Kidney (tissue), 14 donors: ENCODE measurements around the gene ATP8A2. TPM values are rescaled to one million over a fixed set of nuclear protein-coding genes. Genes with fewer than 3 reads are reported as not detected.

Source experiments
- DNase-seq, 5 donors: peaks; one replicate each; pipeline ENCODE4 v3.0.0-alpha.2; 2013 to 2020
- FAIRE-seq: peaks from 2 replicates; lab custom pipeline; 2012; peaks lifted over from hg19 to GRCh38; lab: Jason Lieb, UNC
- H3K27ac ChIP-seq, 2 donors: one replicate each; pipeline ENCODE4 v1.7.0; 2013; ENCODE audit warnings: low read depth in 2 of 2, low read length in 2 of 2, inconsistent platforms in 1 of 2
- H3K27me3 ChIP-seq: one replicate; pipeline ENCODE4 v1.7.1; 2013; ENCODE audit warnings: low read length, inconsistent platforms; ENCODE audit not compliant: control insufficient read depth, insufficient read depth
- H3K36me3 ChIP-seq, 3 donors: one replicate each; pipeline versions ENCODE4 v1.7.0 to v1.7.1; 2013; ENCODE audit warnings: low read length in 3 of 3, control low read depth in 1 of 3, inconsistent platforms in 1 of 3; ENCODE audit not compliant: insufficient read depth in 3 of 3, control insufficient read depth in 2 of 3
- H3K4me1 ChIP-seq, 3 donors: one replicate each; pipeline versions ENCODE4 v1.7.0 to v1.7.1; 2013; ENCODE audit warnings: low read length in 3 of 3, inconsistent platforms in 1 of 3, low read depth in 1 of 3; ENCODE audit not compliant: control insufficient read depth in 2 of 3, insufficient read depth in 2 of 3
- H3K4me3 ChIP-seq, 3 donors: one replicate each; pipeline versions ENCODE4 v1.7.0 to v1.8.1; 2013; ENCODE audit warnings: low read length in 3 of 3, control low read depth in 1 of 3, inconsistent platforms in 1 of 3
- H3K9ac ChIP-seq, 3 donors: one replicate each; pipeline versions ENCODE4 v1.7.0 to v1.7.1; 2013; ENCODE audit warnings: low read length in 3 of 3, control low read depth in 1 of 3, inconsistent platforms in 1 of 3
- H3K9me3 ChIP-seq, 3 donors: one replicate each; pipeline versions ENCODE4 v1.7.0 to v1.7.1; 2013; ENCODE audit warnings: low read length in 3 of 3, control low read depth in 1 of 3, inconsistent platforms in 1 of 3; ENCODE audit not compliant: control insufficient read depth in 2 of 3, insufficient read depth in 1 of 3
- CTCF ChIP-seq: IDR thresholded peaks from 3 replicates; pipeline ENCODE4 v1.5.1; 2012; ENCODE audit warnings: mild to moderate bottlenecking, moderate library complexity, borderline replicate concordance; ENCODE audit not compliant: insufficient read depth; ENCODE audit errors: extremely low read depth
- intact Hi-C: fragments of 100-400 bp; cut with DNase I; formaldehyde crosslinking; loops from one replicate; pipeline ENCODE4 v1.11.1; 2022
- polyA plus RNA-seq: library from polyadenylated mRNA; stranded (reverse); fragments of 350-450 nt; fragmentation: Illumina TruSeq; extraction: RNeasy Lipid Tissue Mini Kit (QIAGEN cat#74804); gene quantifications from one replicate; pipeline ENCODE4 v1.2.3, GENCODE V29; 2014; ENCODE audit warnings: low read depth, low replicate concordance; ENCODE audit not compliant: insufficient read depth
- total RNA-seq: library from RNA; stranded (reverse); fragmentation: NEBNext Ultra II Directional; extraction: Animal tissue kit (Norgen Biotek cat#: 25700); gene quantifications from one replicate; pipeline ENCODE4 v1.2.1, GENCODE V29; 2021
- donor health status: control.
- donor health status: control.
- donor health status: control.
- donor health status: control.
- donor health status: control.
- donor health status: DM: yes; HTN: yes; CAD: no.
- donor health status: Normal renal cell carcinoma (clear cell type).

The ATP8A2 gene
- total and polyA plus RNA-seq, 2 donors from 2014 or later = 0.50 to 0.73 TPM

DNA sequence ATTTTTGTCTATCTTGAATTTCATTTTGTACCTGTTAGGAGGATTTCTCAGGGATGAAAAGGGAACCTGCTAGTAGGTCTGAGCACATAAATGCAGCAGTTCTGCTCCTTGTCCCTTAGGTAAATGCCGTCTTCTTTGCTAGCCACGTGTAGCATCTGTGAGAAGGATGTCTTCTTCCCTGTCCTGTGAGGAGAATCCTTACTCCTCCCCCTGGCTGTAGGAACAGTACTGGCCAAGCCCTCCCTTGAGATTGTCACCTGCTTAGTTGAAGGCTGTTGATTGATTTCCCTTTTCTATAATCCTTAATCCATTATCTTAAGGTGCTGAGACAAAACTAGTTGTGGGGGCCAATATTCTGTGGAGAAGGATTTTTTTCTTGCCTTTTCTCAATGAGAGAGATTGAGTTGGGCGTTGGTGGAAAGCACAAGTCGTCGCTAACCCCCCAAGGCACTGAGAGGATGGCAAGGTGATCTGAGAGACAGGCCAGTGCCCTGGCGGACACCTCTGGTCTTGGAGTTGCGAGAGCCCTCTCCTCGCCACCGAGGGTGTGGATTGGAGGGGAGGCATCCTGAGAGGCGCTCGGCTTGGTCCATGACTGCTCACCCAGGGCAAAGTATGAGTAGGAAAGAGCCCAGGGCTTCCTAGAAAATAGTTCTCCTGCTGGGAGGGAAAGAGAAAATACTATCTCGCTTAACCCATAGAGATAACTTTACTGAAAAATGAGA lies 216.7 kb downstream of the ATP8A2 start:
- no peak overlapping the region for H3K4me3 ChIP-seq
- no peaks in the 10 kb centered on the region for H3K9me3 ChIP-seq
- intact Hi-C loops = no loop called here
- H3K27ac ChIP-seq = no peak overlapping the region
- no peak for DNase-seq
- no peak for TF ChIP-seq CTCF
- FAIRE-seq = no peak
- no peaks in the 10 kb centered on the region for H3K4me1 ChIP-seq
- H3K9ac ChIP-seq = no peak overlapping the region
- no peaks in the 10 kb centered on the region for H3K36me3 ChIP-seq
- H3K27me3 ChIP-seq = no peaks in the 10 kb centered on the region

DNA sequence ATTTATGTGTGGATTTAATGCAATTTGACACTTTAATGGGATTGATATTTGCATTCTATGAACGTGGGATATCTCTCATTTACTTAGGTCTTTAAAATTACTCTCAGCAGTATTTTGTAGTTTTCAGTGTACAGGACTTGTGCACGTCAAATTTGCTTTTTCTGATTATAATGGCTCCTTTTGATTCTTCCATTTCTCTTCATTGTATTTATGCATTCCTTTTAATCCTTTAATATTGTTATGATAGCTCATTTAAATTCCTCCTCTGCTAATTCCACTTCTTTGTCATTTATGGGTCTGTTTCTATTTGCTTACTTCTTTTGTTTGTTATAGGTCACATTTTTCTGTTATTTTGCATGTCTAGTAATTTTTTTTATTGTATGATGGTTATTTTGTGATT lies 226.6 kb downstream of the ATP8A2 start:
- no peaks in the 10 kb centered on the region for H3K36me3 ChIP-seq
- no peaks in the 10 kb centered on the region for H3K4me1 ChIP-seq
- no peak overlapping the region for H3K4me3 ChIP-seq
- no peaks in the 10 kb centered on the region for H3K27me3 ChIP-seq
- no peak for DNase-seq
- peaks cover 0 to 2% (median 0%) of the 10 kb centered on the region in 3 donors for H3K9me3 ChIP-seq
- no peak overlapping the region for H3K9ac ChIP-seq
- intact Hi-C loops = no loop called here
- FAIRE-seq = no peak
- H3K27ac ChIP-seq = no peak overlapping the region
- TF ChIP-seq CTCF = no peak

- FAIRE-seq (no peak), DNase-seq (no peak)
- Histone ChIP-seq H3K36me3 (no peaks in the 10 kb centered on the region), H3K9ac (no peak overlapping the region), H3K4me1 (no peaks in the 10 kb centered on the region), H3K4me3 (no peak overlapping the region), H3K9me3 (peaks cover 0 to 2% (median 0%) of the 10 kb centered on the region in 3 donors), H3K27ac (no peak overlapping the region), H3K27me3 (no peaks in the 10 kb centered on the region)
- TF ChIP-seq CTCF = no peak
- intact Hi-C loops = no loop called here
These were observed 230.4 kb downstream of the ATP8A2 start for GRCh38 chr13:25602176-25602575.

GRCh38 chr13:25604106-25604505 lies 232.3 kb downstream of the ATP8A2 start:
- Histone ChIP-seq H3K4me3 (no peak overlapping the region), H3K27me3 (no peaks in the 10 kb centered on the region), H3K4me1 (no peaks in the 10 kb centered on the region), H3K36me3 (no peaks in the 10 kb centered on the region), H3K9ac (no peak overlapping the region), H3K27ac (no peak overlapping the region), H3K9me3 (peaks cover 0 to 2% (median 0%) of the 10 kb centered on the region in 3 donors)
- FAIRE-seq (no peak), DNase-seq (no peak)
- no peak for TF ChIP-seq CTCF
- intact Hi-C loops = no loop called here
